Hematopoietic multipotent progenitor cell treated with erythropoietin and hydrocortisone succinate and interleukin-3 and kit ligand, for 15 days (in vitro differentiated cells): Measurements from ENCODE around the gene CD247.

Experiments used
- DNase-seq: peaks from one replicate; pipeline ENCODE4 v3.0.0-alpha.2; 2015; ENCODE audit warnings: low spot score

CD247 gene

GRCh38 chr1:167412072-167412471 lies 106.3 kb downstream of the CD247 start:
- no peak for DNase-seq

DNA sequence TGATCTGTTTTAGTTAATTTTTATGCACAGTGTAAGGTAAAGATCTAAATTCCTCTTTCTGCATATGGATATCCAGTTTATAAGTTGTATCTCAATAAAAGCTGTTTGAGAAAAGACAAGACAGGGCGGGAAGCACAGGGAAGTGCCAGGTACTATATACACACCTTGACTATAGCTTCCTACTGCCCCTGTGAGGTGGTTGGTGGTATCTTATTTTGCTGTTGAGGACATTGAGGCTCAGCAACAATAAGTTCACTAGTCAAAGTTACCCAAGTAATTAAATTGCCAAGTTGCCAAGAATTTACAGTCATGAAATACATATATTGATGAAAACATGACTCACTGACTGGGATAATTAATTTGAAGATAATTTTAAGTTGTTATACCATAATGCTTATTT lies 109.1 kb downstream of the CD247 start:
- no peak for DNase-seq

DNA sequence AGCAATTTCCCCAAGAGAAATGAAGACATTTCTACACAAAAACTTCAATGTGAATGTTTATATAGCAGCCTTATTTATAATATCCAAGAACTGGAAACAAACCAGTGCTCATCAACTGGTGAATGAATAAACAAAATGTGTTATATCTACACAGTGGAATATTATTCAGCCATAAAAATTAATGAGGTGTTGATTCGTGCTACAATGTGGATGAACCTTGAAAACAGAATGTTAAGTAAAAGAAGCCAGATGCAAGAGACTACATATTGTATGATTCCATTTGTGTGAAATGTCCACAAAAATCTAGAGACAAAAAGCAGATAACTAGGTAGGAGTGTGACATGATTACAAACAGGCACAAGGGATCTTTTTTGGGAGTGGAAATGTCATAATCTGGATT lies 110.0 kb downstream of the CD247 start:
- no peak for DNase-seq

DNA sequence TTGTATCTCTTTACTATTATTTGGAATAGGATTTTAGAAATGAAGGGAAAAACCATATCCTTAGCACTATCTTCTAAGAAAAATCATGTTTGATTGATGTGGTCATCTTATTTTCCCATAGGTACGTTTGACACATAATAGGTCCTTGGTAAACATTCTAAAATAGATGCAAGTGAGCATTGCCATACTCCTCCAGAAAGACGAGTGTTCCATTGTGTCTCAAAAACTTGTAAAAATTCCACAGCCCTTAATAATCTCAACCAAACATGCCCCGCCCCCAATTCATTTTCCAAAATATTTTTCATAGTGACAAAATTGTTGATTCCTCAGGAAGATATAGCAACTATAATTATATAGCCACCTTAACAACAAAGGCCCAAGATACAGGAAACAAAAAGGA lies 113.4 kb downstream of the CD247 start:
- DNase-seq = no peak

- DNase-seq = no peak
Measured at GRCh38 chr1:167404161-167404888, 114.0 kb downstream of the CD247 start.

DNA sequence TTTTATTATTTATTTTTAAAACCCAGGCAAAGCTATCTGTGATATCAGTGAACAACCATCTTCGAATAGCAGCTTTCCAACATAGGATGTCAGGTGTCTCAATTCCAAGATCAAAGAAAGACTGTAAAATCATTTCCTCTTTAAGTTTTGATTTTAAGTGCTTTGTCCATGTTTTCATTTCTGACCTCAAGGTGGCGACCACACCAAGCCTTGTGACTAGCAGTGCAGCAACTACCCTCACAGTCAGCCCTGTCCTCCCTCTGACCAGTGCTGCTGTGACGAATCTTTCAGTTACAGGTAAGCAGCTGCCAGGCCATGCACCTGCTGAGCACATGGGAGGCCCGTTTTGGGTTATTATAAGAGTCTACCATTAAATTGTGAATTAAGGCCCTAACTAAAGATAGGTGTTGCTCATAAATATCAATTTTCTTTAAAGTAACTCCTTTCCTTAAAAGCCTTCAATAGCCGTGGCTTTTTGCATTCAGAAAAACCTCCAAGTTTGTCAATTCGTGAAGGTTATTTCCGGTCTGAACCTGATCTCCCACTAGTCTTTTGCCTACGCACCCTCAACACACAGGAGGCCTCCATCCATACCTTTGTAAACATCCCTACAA lies 117.0 kb downstream of the CD247 start:
- peak; percentile 47 for DNase-seq

DNA sequence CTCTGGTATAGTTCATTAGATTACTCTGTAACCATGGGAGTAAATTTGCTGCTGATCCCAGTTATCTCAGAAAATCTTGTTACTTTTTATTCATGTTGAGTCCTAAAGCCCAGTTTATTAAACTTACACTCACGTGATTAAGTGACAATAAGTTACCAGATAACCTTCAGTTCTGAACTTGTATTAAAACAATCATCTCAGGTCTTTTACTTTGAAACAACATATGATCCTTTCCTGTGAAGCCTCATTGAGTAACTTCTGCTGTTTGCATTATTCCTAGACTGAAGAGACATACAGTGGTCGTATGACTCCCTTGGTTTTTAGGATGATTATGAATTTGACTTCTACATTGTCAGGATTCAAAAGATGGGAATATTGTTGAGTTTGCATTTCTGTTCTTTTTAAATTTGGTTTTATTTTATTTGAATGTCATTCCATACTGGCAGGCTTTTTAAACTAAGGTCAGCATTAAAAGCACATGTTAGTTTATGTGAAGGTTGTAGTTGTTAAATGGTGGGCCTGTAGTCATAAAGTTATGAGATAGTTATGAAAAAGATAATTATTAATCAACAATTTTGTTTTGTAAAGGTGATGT lies 117.9 kb downstream of the CD247 start:
- no peak for DNase-seq

GRCh38 chr1:167392200-167392696 lies 126.1 kb downstream of the CD247 start:
- no peak for DNase-seq

DNA sequence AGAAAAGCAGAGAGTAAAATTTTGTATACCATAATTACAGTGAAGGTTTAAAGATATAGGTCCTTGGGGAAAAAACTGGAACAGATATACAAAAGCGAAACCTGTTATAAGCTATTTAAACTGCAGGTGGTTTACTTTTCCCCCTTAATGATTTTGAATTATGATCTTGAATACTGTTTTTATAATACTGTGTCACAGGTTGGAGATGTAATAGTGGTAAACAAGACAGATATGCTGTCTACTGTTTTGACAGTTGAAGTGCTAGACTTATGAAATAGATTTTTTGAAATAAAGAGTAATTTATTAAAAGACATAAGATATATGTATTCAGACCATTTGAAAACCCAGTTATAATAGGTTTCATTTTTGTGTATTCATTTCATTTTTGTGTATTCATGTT lies 129.4 kb downstream of the CD247 start:
- no peak for DNase-seq

DNA sequence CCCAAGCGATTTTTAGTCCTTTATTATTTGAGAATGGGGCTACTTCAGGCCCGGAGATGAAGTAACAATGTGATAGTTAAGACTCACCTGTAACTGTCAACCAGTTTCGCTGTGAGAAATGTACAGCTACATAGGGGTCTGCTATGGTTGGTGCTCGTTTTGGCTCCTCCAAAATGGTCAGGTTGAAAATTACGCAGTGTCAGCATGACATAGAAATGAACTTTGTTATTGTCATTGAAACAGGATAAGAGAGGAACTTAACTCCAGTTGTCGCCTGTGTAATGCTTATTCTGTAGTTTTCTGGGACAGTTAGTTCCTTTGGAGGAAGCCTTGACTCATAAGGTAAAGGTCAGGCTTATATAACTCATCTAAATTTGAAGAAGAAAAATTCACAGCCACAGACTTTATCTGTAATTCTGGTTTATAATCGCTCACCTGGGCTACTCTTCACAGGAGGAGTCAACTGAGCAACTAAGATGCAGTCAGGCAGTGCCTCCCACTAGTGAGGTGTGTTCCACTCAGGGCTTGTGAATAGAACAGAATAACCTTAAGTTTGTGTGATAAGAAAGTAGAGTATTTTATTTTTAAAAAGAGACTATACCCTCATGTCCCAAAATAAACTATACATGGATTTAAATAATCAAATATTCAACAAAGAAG lies 130.9 kb downstream of the CD247 start:
- DNase-seq = no peak
